SKM-1 treated with dmso at 0.1 percent for 144 hours (cell line): Measurements from ENCODE around the gene IL18BP.

Experiments
- DNase-seq: peaks from one replicate; lab custom pipeline; 2025; ENCODE audit not compliant: unreplicated experiment; lab: John Stamatoyannopoulos, UW

IL18BP gene

GRCh38 chr11:71998649-71999310 is at the start of gene IL18BP:
Gene IL18BP (plus strand): TSS chr11:71998909. CDS start chr11:71999985, 1,076 bp downstream.
- peak; percentile 56 for DNase-seq

DNA sequence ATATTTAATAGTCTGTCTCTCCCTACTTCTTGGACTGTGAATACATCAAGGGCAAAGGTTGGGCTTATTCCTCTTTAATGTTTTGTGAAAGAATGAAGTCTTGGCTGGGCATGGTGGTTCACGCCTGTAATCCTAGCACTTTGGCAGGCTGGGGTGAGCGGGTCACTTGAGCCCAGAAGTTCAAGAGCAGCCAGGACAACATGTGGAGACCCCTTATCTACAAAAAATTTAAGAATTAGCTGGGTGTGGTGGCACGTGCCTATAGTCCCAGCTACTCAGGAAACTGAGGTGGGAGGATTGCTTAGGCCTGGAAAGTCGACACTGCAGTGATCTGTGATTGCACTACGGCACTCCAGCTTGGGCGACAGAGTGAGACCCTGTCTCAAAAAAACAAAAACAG is 49.7 kb upstream of the IL18BP start:
- no peak for DNase-seq

GRCh38 chr11:71951741-71952310 is 46.9 kb upstream of the IL18BP start:
- no peak for DNase-seq

- no peak for DNase-seq
Observed at GRCh38 chr11:71955898-71956456, 42.7 kb upstream of the IL18BP start.

GRCh38 chr11:71962428-71963038 is 36.2 kb upstream of the IL18BP start:
- DNase-seq = peak; percentile 40

GRCh38 chr11:71963468-71963867 is 35.2 kb upstream of the IL18BP start:
- no peak for DNase-seq

DNA sequence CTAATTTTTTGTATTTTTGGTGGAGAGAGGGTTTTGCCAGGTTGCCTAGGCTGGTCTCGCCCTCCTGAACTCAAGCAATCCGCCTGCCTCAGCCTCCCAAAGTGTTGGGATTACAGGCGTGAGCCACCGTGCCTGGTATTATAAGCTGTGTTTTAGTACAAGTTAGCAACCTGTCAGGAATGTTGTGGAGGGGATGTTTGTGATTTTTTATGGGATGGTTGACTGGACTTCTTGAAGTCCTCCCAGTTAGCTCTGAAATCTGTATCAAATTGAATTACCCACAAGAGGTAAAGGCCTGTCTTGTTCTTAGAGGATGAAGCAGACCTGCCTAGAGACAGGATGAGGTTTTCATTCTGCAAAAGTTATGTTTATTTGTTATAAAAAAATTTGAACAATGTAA is 34.1 kb upstream of the IL18BP start:
- DNase-seq = no peak

- no peak for DNase-seq
Observed at GRCh38 chr11:71971680-71972079, 27.0 kb upstream of the IL18BP start.

DNA sequence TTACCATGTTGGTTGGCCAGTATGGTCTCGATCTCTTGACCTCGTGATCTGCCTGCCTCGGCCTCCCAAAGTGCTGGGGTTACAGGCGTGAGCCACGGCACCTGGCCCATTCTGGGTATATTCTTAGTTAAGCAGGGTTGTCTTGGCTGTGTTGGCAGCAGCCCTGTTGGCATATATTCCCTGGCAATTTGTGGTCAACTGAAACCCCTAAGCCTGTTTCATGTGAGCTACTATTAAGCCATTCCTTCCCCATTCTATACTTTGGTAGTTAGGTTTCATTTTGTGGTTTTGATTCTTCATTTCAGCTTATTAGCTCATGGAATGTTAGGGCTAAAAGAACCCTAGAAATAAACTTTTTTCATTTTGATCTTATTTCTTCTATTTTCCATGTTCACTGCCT is 22.2 kb upstream of the IL18BP start:
- no peak for DNase-seq

DNA sequence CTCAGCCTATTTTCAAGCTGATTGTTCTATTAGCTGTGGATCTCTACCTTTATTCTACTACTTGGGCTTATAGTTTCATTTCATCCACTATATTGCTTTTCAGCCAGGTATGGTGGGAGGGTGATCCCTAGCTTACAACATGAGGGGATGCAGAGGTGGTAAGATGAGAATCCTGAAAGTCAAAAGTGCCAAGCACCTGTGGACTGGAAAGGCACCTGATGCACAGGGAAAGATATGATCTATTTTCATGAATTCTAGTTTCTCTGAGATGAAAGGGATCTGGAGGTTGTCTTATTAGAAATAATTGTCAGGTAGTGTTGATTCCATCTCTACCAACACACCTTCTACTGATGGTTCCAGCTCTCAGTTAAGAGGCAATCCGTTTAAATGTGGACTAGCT is 21.6 kb upstream of the IL18BP start:
- DNase-seq = no peak

- peak; percentile 71 for DNase-seq
Observed at GRCh38 chr11:71977743-71978418, 20.8 kb upstream of the IL18BP start.

DNA sequence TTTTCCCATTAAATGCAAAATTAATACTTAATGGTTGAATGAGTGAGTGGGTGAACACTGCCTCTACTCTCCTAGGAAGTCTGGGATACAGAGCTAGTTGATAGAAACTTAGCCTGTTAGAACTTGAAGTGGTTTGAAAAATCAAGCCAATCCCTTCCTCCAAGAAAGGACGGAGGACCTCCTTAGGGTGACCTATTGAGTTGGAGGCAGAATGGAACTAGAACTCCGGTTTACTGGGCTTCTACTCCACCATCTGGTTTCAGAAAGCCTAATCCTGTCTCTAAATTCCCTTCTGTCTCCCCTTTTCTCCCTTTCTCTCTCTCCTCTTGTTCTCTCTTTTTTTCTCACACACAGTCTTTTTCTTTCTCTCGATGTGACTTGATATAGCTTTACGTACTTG is 19.6 kb upstream of the IL18BP start:
- DNase-seq = no peak

GRCh38 chr11:71979602-71980001 is 19.1 kb upstream of the IL18BP start:
- DNase-seq = no peak

- peak; percentile 41 for DNase-seq
Observed at GRCh38 chr11:71986131-71986530, 12.6 kb upstream of the IL18BP start.

DNA sequence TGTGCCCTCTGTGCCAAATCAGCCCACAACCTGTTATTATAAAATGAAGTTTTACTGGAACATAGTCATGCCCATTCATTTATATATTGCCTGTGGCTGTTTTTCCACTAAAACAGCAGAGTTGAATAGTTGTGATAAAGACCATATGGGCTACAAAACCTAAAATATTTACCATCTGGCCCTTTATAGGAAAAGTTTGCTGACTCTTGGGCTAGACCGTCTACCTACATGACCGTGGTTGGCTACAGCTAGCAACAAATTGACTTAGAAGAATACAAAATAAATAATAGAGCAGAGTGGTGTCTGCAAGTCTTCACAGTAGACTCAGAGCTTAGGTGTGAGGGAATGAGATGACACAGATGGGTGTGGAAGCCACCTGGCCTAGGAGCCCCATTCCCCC is 11.2 kb upstream of the IL18BP start:
- no peak for DNase-seq

DNA sequence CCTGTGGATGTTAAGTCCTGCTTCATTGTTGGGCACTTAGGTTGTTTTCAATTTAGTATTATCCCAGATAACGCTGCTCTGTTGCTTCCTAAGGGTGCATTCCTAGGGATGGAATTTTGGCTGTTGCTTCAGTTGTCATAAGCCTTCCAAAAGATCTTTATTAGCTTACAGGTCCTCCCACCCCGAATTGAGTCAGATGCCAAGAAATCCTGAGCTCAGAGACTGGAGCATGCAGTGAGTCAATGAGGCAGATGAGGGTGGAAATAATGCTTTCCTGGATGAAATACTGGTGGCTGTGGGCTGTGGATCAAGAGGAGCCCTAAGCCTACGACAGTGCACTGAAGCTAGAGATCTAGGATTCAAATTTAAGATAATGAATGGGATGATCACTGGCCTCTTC is 10.7 kb upstream of the IL18BP start:
- no peak for DNase-seq

DNA sequence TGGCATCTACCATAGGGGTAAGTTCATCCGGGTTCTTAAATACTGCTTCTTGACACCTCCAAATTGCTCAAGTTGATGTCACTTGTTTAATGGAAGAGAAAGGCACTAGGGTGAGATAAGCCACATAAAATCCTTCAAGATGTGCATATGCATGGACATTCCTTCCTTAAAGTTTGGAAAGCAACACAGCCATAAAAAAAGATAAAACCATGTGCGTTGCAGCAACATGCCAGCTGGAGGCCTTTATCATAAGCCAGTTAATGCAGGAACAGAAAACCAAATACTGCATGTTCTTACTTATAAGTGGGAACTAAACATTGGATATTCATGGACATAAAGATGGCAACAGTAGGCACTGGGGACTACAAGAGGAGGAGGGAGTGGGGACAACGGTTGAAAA is 8.0 kb upstream of the IL18BP start:
- no peak for DNase-seq

- DNase-seq = peak; percentile 70
Observed at GRCh38 chr11:71991494-71991893, 7.2 kb upstream of the IL18BP start.

DNA sequence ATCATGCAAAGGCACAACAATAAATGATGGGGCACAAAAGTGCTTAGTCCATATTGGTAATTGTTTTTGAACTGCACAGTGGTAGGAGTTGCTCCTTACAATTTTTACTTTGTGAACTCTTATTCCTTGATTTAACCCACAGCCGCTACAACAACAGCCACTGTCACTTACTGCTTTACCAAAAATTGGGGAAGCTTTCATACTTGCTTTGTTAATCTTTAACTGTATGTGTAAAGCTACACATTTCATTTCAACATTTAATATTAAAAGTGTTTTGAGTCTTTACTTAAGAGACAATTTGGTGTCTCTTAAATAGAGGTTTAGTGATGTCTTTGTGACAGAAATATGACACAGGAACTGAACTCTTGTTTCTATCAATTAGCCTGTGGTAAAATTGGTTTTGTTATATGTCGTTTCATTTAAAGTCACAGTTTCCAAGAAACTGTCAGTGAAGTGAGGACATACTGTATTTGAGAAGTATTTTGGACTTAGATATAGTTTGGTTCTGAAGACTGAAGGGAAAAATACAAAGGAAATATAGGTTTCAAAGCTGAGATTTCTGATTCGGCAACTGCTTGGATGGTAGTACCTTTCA is 6.5 kb upstream of the IL18BP start:
- no peak for DNase-seq

- DNase-seq = no peak
Observed at GRCh38 chr11:71994786-71995185, 3.9 kb upstream of the IL18BP start.

- DNase-seq = no peak
Observed at GRCh38 chr11:71995726-71996291, 2.9 kb upstream of the IL18BP start.
